ENCODE data around the gene ITGAL.

GRCh38 chr16:30546115-30546514 lies 73.6 kb downstream of the ITGAL start:
- no peak for TF ChIP-seq CTCF (IDR thresholded peaks at IDR 0.05 in 8 of 11, conservative IDR thresholded peaks at IDR 0.05 in 3 of 11)
- TF ChIP-seq POLR2AphosphoS5 (IDR thresholded peaks at IDR 0.05) = no peak
